ENCODE data around the gene ZNF500. TPM values are rescaled to one million over a fixed set of nuclear protein-coding genes. Genes with fewer than 3 reads are reported as not detected.
A peak's percentile ranks its signal among the peaks of the same experiment; 100 is the strongest.

Gene ZNF500
- total RNA-seq (2014; rRNA removed; shearing (Covaris generic)): 12.1 and 15.3 TPM in 2 replicates
- 5.3 and 5.8 TPM in 2 replicates for polyA plus RNA-seq (2016; fragmentation: Nextera tagmentation; extraction: Ambion mirVana)
- long read RNA-seq, full-length matches to known transcripts: 5 of 6 reads
- long read RNA-seq, partial matches to known transcripts: 0 of 6 reads
- long read RNA-seq, other reads (novel, unspliced or antisense): 1 of 6 reads

- Histone ChIP-seq H3K4me3 (peak within 1 kb of the TSS; percentile 94), H3K79me2 (replicated peaks; ENCODE audit: insufficient read depth) (peaks cover 17% of the 10 kb centered on the region), H3K4me2 (peak within 1 kb of the TSS; percentile 91), H3K27ac (ENCODE audit: low read depth) (peak within 1 kb of the TSS; percentile 98), H3K4me1 (ENCODE audit: insufficient read depth) (peaks cover 19% of the 10 kb centered on the region), H3K9me2 (ENCODE audit: insufficient read depth) (no peaks in the 10 kb centered on the region), H3K36me3 (ENCODE audit: insufficient read depth) (no peaks in the 10 kb centered on the region), H2AFZ (peak within 1 kb of the TSS; percentile 86), H4K20me1 (replicated peaks; ENCODE audit: insufficient read depth) (no peaks in the 10 kb centered on the region), H3F3A (replicated peaks; ENCODE audit: low read depth) (peaks cover 17% of the 10 kb centered on the region; the same call in 1 of the 2 replicates), H3K27me3 (ENCODE audit: insufficient read depth) (no peaks in the 10 kb centered on the region)
- Mint-ChIP-seq H3K4me3 (peak within 1 kb of the TSS; percentile 88), H3K27me3 (ENCODE audit: insufficient read depth, low read depth, poor library complexity) (peaks cover 14% of the 10 kb centered on the region), H3K4me1 (peaks cover 23% of the 10 kb centered on the region), H3K36me3 (ENCODE audit: low read depth) (peaks cover 29% of the 10 kb centered on the region), H3K9me3 (no peaks in the 10 kb centered on the region), H3K27ac (peak within 1 kb of the TSS; percentile 98)
- peak; percentile 99 for DNase-seq (ENCODE audit: low spot score)
- TF ChIP-seq CTCF (conservative IDR thresholded peaks at IDR 0.05; ENCODE audit: low read depth in 2 of 2) (no peak), POLR2AphosphoS5 (IDR thresholded peaks at IDR 0.05; ENCODE audit: low read depth) (peak; percentile 81), STAT1 (IDR thresholded peaks at IDR 0.05; ENCODE audit: unreplicated experiment) (no peak), NANOG (IDR thresholded peaks at IDR 0.05; ENCODE audit: borderline replicate concordance) (no peak), ETS1 (IDR thresholded peaks at IDR 0.05) (peak; percentile 99), EZH2phosphoT487 (IDR thresholded peaks at IDR 0.05; ENCODE audit: unreplicated experiment) (no peak), EZH2 (IDR thresholded peaks at IDR 0.05; ENCODE audit: low read depth, unreplicated experiment) (no peak), REST (IDR thresholded peaks at IDR 0.05; ENCODE audit: unreplicated experiment) (no peak), ZNF331 (CRISPR knock-in tag; IDR thresholded peaks at IDR 0.05; ENCODE audit: low read depth) (no peak), CREB1 (CRISPR knock-in tag; IDR thresholded peaks at IDR 0.05; ENCODE audit: low read depth) (peak; percentile 74), JUNB (IDR thresholded peaks at IDR 0.05; ENCODE audit: unreplicated experiment) (no peak), ZNF114 (CRISPR knock-in tag; IDR thresholded peaks at IDR 0.05) (0 out of 2 replicates have a peak, but pooled peaks have one; percentile 56), ZNF462 (CRISPR knock-in tag; IDR thresholded peaks at IDR 0.05) (no peak)
- ATAC-seq: peak; percentile 89
Measured at GRCh38 chr16:4766875-4767628, at the start of gene ZNF500. ZNF500 (minus strand) TSS chr16:4767162; CDS start chr16:4765978, 1,184 bp downstream.

Data from GM23338 (cell line).